ENCODE results near the gene HAGHL.
A peak's percentile ranks its signal among the peaks of the same experiment; 100 is the strongest.
"Not testable (repeated sequence)": the region's sequence is repeated elsewhere in the genome, so short reads cannot be mapped to it uniquely, and the experiment has no call there.

HAGHL gene

GRCh38 chr16:736936-737481 lies 10.1 kb downstream of the HAGHL start:
- DNase-seq, result no peak

- DNase-seq, result no peak
Measured at GRCh38 chr16:739560-740458, 12.9 kb downstream of the HAGHL start.

- no peak for DNase-seq
Measured at GRCh38 chr16:740459-740763, 13.5 kb downstream of the HAGHL start.

GRCh38 chr16:740764-741505 lies 14.0 kb downstream of the HAGHL start, which contains the start of gene CIAO3:
TSS of gene CIAO3 (minus strand) at chr16:740997. CDS start at chr16:740985, 12 bp downstream.
- DNase-seq, result peak; percentile 87

GRCh38 chr16:741986-742629 lies 15.2 kb downstream of the HAGHL start:
- no peak for DNase-seq

- DNase-seq, result not testable (repeated sequence)
Measured at GRCh38 chr16:742894-743293, 16.0 kb downstream of the HAGHL start.

- DNase-seq, result no peak
Measured at GRCh38 chr16:743794-744500, 17.0 kb downstream of the HAGHL start.

- no peak for DNase-seq
Measured at GRCh38 chr16:745739-746138, 18.8 kb downstream of the HAGHL start.

- DNase-seq, result no peak
Measured at GRCh38 chr16:746637-747036, 19.7 kb downstream of the HAGHL start.

- no peak for DNase-seq
Measured at GRCh38 chr16:747978-748746, 21.3 kb downstream of the HAGHL start.

GRCh38 chr16:749010-749409 lies 22.1 kb downstream of the HAGHL start:
- DNase-seq, result no peak

- no peak for DNase-seq
Measured at GRCh38 chr16:750485-750884, 23.6 kb downstream of the HAGHL start.

- no peak for DNase-seq
Measured at GRCh38 chr16:751152-752006, 24.5 kb downstream of the HAGHL start.

GRCh38 chr16:752007-752312 lies 25.1 kb downstream of the HAGHL start:
- DNase-seq, result no peak

GRCh38 chr16:754121-754607 lies 27.3 kb downstream of the HAGHL start:
- DNase-seq, result not testable (repeated sequence)

GRCh38 chr16:754656-755055 lies 27.8 kb downstream of the HAGHL start:
- no peak for DNase-seq

GRCh38 chr16:756428-756827 lies 29.5 kb downstream of the HAGHL start:
- DNase-seq, result no peak

- no peak for DNase-seq
Measured at GRCh38 chr16:759110-759910, 32.4 kb downstream of the HAGHL start.

- DNase-seq, result no peak
Measured at GRCh38 chr16:760065-760464, 33.2 kb downstream of the HAGHL start.

All from NCI-H2107 (cell line).